Measurements from ENCODE around the gene TRERF1. TPM values are rescaled to one million over a fixed set of nuclear protein-coding genes. Genes with fewer than 3 reads are reported as not detected.

TRERF1 gene
- total RNA-seq, 1 experiment from 2014 or later = 13.9 TPM

GRCh38 chr6:42301986-42302385 is 149.7 kb downstream of the TRERF1 start:
- Histone ChIP-seq H3F3A (ENCODE audit: low read length, unreplicated experiment) (no peaks in the 10 kb centered on the region), H3K4me1 (ENCODE audit: insufficient read depth, low read length) (peaks cover 22% of the 10 kb centered on the region), H3K4me3 (ENCODE audit: low read length) (no peak overlapping the region), H3K79me2 (ENCODE audit: low read length) (peaks cover 39% of the 10 kb centered on the region), H2AFZ (ENCODE audit: low read length) (no peak overlapping the region), H3K27ac (ENCODE audit: low read length) (no peak overlapping the region), H3K27me3 (ENCODE audit: low read length) (no peaks in the 10 kb centered on the region), H3K4me2 (ENCODE audit: low read length) (no peak overlapping the region), H4K20me1 (ENCODE audit: low read length) (no peaks in the 10 kb centered on the region), H3K9ac (ENCODE audit: low read length) (no peak overlapping the region), H3K9me2 (replicated peaks; ENCODE audit: low read length) (no peaks in the 10 kb centered on the region), H3K36me3 (ENCODE audit: low read depth, low read length) (peaks cover 10% of the 10 kb centered on the region; the same call in 1 of the 2 replicates), H3K9me3 (ENCODE audit: low read length) (no peaks in the 10 kb centered on the region)
- CTCF ChIA-PET = no interaction called here
- BruUV-seq (replicated peaks) = no TSS peak
- intact Hi-C loops (cut with micrococcal nuclease) = no loop called here
- DNase-seq (no peak), ATAC-seq (no peak)
- POLR2A ChIA-PET (ENCODE audit: unreplicated experiment) = no interaction called here
- TF ChIP-seq EZH2 (IDR thresholded peaks at IDR 0.05; ENCODE audit: low read length, unreplicated experiment) = no peak
- TF ChIP-seq CTCF (conservative IDR thresholded peaks at IDR 0.05; ENCODE audit: low read depth, low read length) = no peak
- no peak for TF ChIP-seq EZH2phosphoT487 (IDR thresholded peaks at IDR 0.05; ENCODE audit: borderline replicate concordance, low read length)

- intact Hi-C loops (cut with micrococcal nuclease) = no loop called here
- no peaks in the 10 kb centered on the region for H3K9me2 ChIP-seq (replicated peaks; ENCODE audit: low read length)
- no peak overlapping the region for H3K4me2 ChIP-seq (ENCODE audit: low read length)
- no peak overlapping the region for H3K4me3 ChIP-seq (ENCODE audit: low read length)
- H3K27me3 ChIP-seq (ENCODE audit: low read length) = no peaks in the 10 kb centered on the region
- no TSS peak for BruUV-seq (replicated peaks)
- DNase-seq (peak; percentile 54), ATAC-seq (peak; percentile 53; the same call in 1 of the 2 replicates)
- H3K79me2 ChIP-seq (ENCODE audit: low read length) = peaks cover 44% of the 10 kb centered on the region
- TF ChIP-seq EZH2 (IDR thresholded peaks at IDR 0.05; ENCODE audit: low read length, unreplicated experiment) (no peak), CTCF (conservative IDR thresholded peaks at IDR 0.05; ENCODE audit: low read depth, low read length) (no peak), EZH2phosphoT487 (IDR thresholded peaks at IDR 0.05; ENCODE audit: borderline replicate concordance, low read length) (no peak)
- H3K36me3 ChIP-seq (ENCODE audit: low read depth, low read length) = peaks cover 14% of the 10 kb centered on the region; the same call in 1 of the 2 replicates
- H3K9ac ChIP-seq (ENCODE audit: low read length) = no peak overlapping the region
- H3K4me1 ChIP-seq (ENCODE audit: insufficient read depth, low read length) = peaks cover 34% of the 10 kb centered on the region
- no peak overlapping the region; the same call in 1 of the 2 replicates for H3K27ac ChIP-seq (ENCODE audit: low read length)
- H3F3A ChIP-seq (ENCODE audit: low read length, unreplicated experiment) = no peaks in the 10 kb centered on the region
- H2AFZ ChIP-seq (ENCODE audit: low read length) = no peak overlapping the region
- CTCF ChIA-PET = interaction anchor here (0.6 kb wide), 1 partner anchor 151 kb away, joined by 4 read pairs; the partner anchor contains the start of gene TRERF1
- POLR2A ChIA-PET (ENCODE audit: unreplicated experiment) = no interaction called here
- H4K20me1 ChIP-seq (ENCODE audit: low read length) = no peaks in the 10 kb centered on the region
- H3K9me3 ChIP-seq (ENCODE audit: low read length) = no peaks in the 10 kb centered on the region
Observed at GRCh38 chr6:42300701-42301100, 151.0 kb downstream of the TRERF1 start.

- Histone ChIP-seq H3K9me3 (ENCODE audit: low read length) (no peaks in the 10 kb centered on the region), H3K36me3 (ENCODE audit: low read depth, low read length) (peaks cover 14% of the 10 kb centered on the region; the same call in 1 of the 2 replicates), H3K4me2 (ENCODE audit: low read length) (no peak overlapping the region), H3F3A (ENCODE audit: low read length, unreplicated experiment) (no peaks in the 10 kb centered on the region), H3K9me2 (replicated peaks; ENCODE audit: low read length) (no peaks in the 10 kb centered on the region), H3K4me1 (ENCODE audit: insufficient read depth, low read length) (peaks cover 40% of the 10 kb centered on the region), H3K27ac (ENCODE audit: low read length) (no peak overlapping the region), H4K20me1 (ENCODE audit: low read length) (no peaks in the 10 kb centered on the region), H3K79me2 (ENCODE audit: low read length) (peaks cover 44% of the 10 kb centered on the region), H3K9ac (ENCODE audit: low read length) (no peak overlapping the region), H3K4me3 (ENCODE audit: low read length) (no peak overlapping the region), H3K27me3 (ENCODE audit: low read length) (no peaks in the 10 kb centered on the region), H2AFZ (ENCODE audit: low read length) (no peak overlapping the region)
- POLR2A ChIA-PET (ENCODE audit: unreplicated experiment) = no interaction called here
- CTCF ChIA-PET = interaction anchor here (0.6 kb wide), 1 partner anchor 152 kb away, joined by 4 read pairs; the partner anchor contains the start of gene TRERF1
- intact Hi-C loops (cut with micrococcal nuclease) = no loop called here
- no TSS peak for BruUV-seq (replicated peaks)
- DNase-seq = no peak
- no peak for ATAC-seq
- TF ChIP-seq EZH2 (IDR thresholded peaks at IDR 0.05; ENCODE audit: low read length, unreplicated experiment) (no peak), CTCF (conservative IDR thresholded peaks at IDR 0.05; ENCODE audit: low read depth, low read length) (no peak), EZH2phosphoT487 (IDR thresholded peaks at IDR 0.05; ENCODE audit: borderline replicate concordance, low read length) (no peak)
Observed at GRCh38 chr6:42300185-42300584, 151.5 kb downstream of the TRERF1 start.
